ENCODE data around the gene MIB1. TPM values are rescaled to one million over a fixed set of nuclear protein-coding genes. Genes with fewer than 3 reads are reported as not detected.

Gene MIB1
- total and polyA plus RNA-seq, 10 of the 15 experiments (the other 5 are each of a cell fraction or from before 2014, with no cell fraction given) = 2.3 to 27.5 (median 10.4) TPM

DNA sequence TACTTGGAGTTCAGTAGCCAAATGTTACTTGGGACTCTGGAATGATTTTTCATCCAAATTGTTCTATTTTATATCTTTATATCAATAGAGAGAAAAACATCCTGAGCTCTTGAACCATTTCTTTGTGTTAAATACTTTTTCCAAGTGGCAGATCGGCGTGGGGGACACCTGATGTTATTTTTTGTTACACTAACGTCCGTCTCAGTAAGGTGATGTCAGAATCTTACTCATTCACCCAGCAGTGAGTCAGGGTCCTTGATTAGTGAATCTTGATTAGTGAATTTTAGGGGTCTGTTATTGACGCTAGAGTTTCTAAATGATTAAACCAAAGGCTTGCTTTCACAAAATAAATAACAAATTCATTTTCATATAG, 1.7 kb downstream of the MIB1 start:
- peak overlapping the region; percentile 96 for H3K4me3 ChIP-seq
- intact Hi-C loops (cut with micrococcal nuclease; ENCODE audit: unreplicated experiment) (loop anchor here (2.0 to 10.0 kb wide), 4 partner anchors 58 to 638 kb away; partner anchors contain the start of gene SNRPD1), in situ Hi-C loops (cut with MboI) (no loop called here)
- TF ChIP-seq JUNB (IDR thresholded peaks at IDR 0.05) (peak; percentile 36; the same call in 1 of the 2 replicates), CREB1 (IDR thresholded peaks at IDR 0.05; ENCODE audit: low read depth) (no peak)
- 82% methylated on average over 5 of the region's 5 CpGs for WGBS (ENCODE audit: insufficient coverage, insufficient replicate concordance, low lambda C conversion rate, missing lambda C conversion rate)
- peaks cover 55% of the 10 kb centered on the region for H3K79me2 ChIP-seq (ENCODE audit: control insufficient read depth, insufficient read depth, low read length)
- no peaks in the 10 kb centered on the region for H4K20me1 ChIP-seq (ENCODE audit: control insufficient read depth, insufficient read depth)
- ChIA-PET SMC1A (ENCODE audit: uncharacterized antibody, unreplicated experiment) (interaction anchor here (0.7 to 2.0 kb wide), 15 partner anchors 10 to 142 kb away, joined by 3 to 9 read pairs (median 4); partner anchors contain the start of genes ESCO1 and SNRPD1), RAD21 (ENCODE audit: unreplicated experiment) (interaction anchor here (0.7 to 1.6 kb wide), 8 partner anchors 37 to 142 kb away, joined by 3 to 6 read pairs (median 4); partner anchors contain the start of genes ABHD3 and ESCO1), POLR2A (interaction anchor here (0.7 to 2.1 kb wide), 7 partner anchors 9 to 50 kb away, joined by 3 to 6 read pairs (median 4); partner anchors contain the start of gene ABHD3), CTCF (interaction anchor here (0.7 to 1.9 kb wide), 6 partner anchors 10 to 145 kb away, joined by 3 to 5 read pairs (median 4); partner anchors contain the start of genes ESCO1 and SNRPD1)
- H3K4me1 ChIP-seq (ENCODE audit: control insufficient read depth, insufficient read depth, low read length) = no peaks in the 10 kb centered on the region
- peak overlapping the region; percentile 94 for H3K9ac ChIP-seq (ENCODE audit: control insufficient read depth, insufficient read depth, low read length)
- peak overlapping the region; percentile 90 for H3K4me2 ChIP-seq (ENCODE audit: control insufficient read depth, insufficient read depth)
- peak overlapping the region; percentile 91 for H3K27ac ChIP-seq (ENCODE audit: control insufficient read depth, insufficient read depth)
- no TSS peak for BruUV-seq (replicated peaks)
- ATAC-seq = no peak
- no peaks in the 10 kb centered on the region for H3K27me3 ChIP-seq (replicated peaks in 1 of 2; ENCODE audit: control insufficient read depth in 2 of 2, insufficient read depth in 2 of 2, low read length in 1 of 2)
- no peaks in the 10 kb centered on the region for H3K36me3 ChIP-seq (ENCODE audit: control insufficient read depth in 2 of 2, insufficient read depth in 2 of 2, low read length in 1 of 2)
- FAIRE-seq = no peak
- no peaks in the 10 kb centered on the region for H3K9me3 ChIP-seq (replicated peaks; ENCODE audit: control insufficient read depth, insufficient read depth, low read length)
- no peak overlapping the region for H2AFZ ChIP-seq (ENCODE audit: control insufficient read depth, low read depth, low read length)
- DNase-seq (ENCODE audit: low read depth, low spot score) = no peak

DNA sequence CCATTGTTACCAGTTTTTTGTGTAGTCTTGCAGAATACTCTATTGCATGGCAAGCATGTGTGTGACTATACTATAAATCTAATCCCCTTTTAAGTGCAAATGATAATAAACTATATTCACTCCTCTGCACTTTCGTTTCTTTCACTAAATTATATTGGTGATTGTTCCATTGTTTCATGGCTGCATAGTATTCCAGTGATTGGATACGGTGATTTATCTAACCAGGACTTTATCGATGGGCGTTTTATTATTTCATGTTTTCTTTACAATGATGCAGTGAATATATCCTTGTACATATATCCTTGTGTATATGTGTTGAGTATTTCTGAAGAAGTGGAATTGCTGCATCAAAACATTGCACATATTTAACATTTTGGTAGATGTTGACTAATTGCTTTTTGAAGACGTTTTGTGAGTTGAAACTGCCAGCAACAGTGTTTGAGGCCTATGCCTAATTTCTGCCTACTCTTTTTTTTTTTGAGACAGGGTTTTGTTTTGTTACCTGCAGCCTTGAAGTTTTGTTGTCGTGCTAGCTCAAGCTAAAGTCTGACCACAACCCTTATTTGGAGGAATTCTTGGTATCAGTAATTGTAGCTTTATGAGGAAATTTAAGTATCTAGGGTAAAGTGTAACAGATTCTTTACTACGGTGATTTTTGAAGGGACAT, 2.7 kb downstream of the MIB1 start:
- Histone ChIP-seq H3K27me3 (replicated peaks in 1 of 2; ENCODE audit: control insufficient read depth in 2 of 2, insufficient read depth in 2 of 2, low read length in 1 of 2) (no peaks in the 10 kb centered on the region), H3K79me2 (ENCODE audit: control insufficient read depth, insufficient read depth, low read length) (peaks cover 61% of the 10 kb centered on the region), H3K4me2 (ENCODE audit: control insufficient read depth, insufficient read depth) (peak overlapping the region; percentile 90), H3K9ac (ENCODE audit: control insufficient read depth, insufficient read depth, low read length) (0 out of 2 replicates have a peak overlapping the region, but pooled peaks have one; percentile 9), H3K27ac (ENCODE audit: control insufficient read depth, insufficient read depth) (no peak overlapping the region; the same call in 1 of the 2 replicates), H4K20me1 (ENCODE audit: control insufficient read depth, insufficient read depth) (no peaks in the 10 kb centered on the region), H3K4me1 (ENCODE audit: control insufficient read depth, insufficient read depth, low read length) (0 out of 2 replicates have a peak, but pooled peaks cover under 1% of the 10 kb centered on the region), H3K36me3 (ENCODE audit: control insufficient read depth in 2 of 2, insufficient read depth in 2 of 2, low read length in 1 of 2) (no peaks in the 10 kb centered on the region), H3K9me3 (replicated peaks; ENCODE audit: control insufficient read depth, insufficient read depth, low read length) (no peaks in the 10 kb centered on the region), H3K4me3 (peak overlapping the region; percentile 96), H2AFZ (ENCODE audit: control insufficient read depth, low read depth, low read length) (no peak overlapping the region)
- ATAC-seq (no peak), DNase-seq (ENCODE audit: low read depth, low spot score) (no peak), FAIRE-seq (no peak)
- in situ Hi-C loops (cut with MboI) = no loop called here
- no TSS peak for BruUV-seq (replicated peaks)
- intact Hi-C loops (cut with micrococcal nuclease; ENCODE audit: unreplicated experiment) = loop anchor here (2.0 to 10.0 kb wide), 4 partner anchors 58 to 638 kb away; partner anchors contain the start of gene SNRPD1
- 80% methylated on average over 7 of the region's 7 CpGs for WGBS (ENCODE audit: insufficient coverage, insufficient replicate concordance, low lambda C conversion rate, missing lambda C conversion rate)
- ChIA-PET SMC1A (ENCODE audit: uncharacterized antibody, unreplicated experiment) (interaction anchor here (0.7 to 2.0 kb wide), 14 partner anchors 9 to 133 kb away, joined by 3 to 9 read pairs (median 4); partner anchors contain the start of gene SNRPD1), POLR2A (interaction anchor here (0.7 to 2.1 kb wide), 6 partner anchors 8 to 138 kb away, joined by 3 to 6 read pairs (median 4); partner anchors contain the start of gene ABHD3), CTCF (interaction anchor here (0.8 to 1.9 kb wide), 4 partner anchors 11 to 146 kb away, joined by 3 to 5 read pairs (median 4); no protein-coding TSS in a partner anchor), RAD21 (ENCODE audit: unreplicated experiment) (interaction anchor here (0.9 to 1.6 kb wide), 5 partner anchors 36 to 143 kb away, joined by 3 to 6 read pairs (median 4); partner anchors contain the start of genes ABHD3 and ESCO1)
- TF ChIP-seq ZNF217 (IDR thresholded peaks at IDR 0.05) (peak; percentile 83), CBFB (IDR thresholded peaks at IDR 0.05; ENCODE audit: low read depth) (no peak), IKZF1 (conservative IDR thresholded peaks at IDR 0.05) (no peak), ZNF384 (IDR thresholded peaks at IDR 0.05; ENCODE audit: borderline replicate concordance, low read depth, low read length) (peak; percentile 68)
- TF ChIP-seq, protein P1, sequence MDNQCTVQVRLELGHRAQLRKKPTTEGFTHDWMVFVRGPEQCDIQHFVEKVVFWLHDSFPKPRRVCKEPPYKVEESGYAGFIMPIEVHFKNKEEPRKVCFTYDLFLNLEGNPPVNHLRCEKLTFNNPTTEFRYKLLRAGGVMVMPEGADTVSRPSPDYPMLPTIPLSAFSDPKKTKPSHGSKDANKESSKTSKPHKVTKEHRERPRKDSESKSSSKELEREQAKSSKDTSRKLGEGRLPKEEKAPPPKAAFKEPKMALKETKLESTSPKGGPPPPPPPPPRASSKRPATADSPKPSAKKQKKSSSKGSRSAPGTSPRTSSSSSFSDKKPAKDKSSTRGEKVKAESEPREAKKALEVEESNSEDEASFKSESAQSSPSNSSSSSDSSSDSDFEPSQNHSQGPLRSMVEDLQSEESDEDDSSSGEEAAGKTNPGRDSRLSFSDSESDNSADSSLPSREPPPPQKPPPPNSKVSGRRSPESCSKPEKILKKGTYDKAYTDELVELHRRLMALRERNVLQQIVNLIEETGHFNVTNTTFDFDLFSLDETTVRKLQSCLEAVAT (IDR thresholded peaks at IDR 0.05) = peak; percentile 99
- TF ChIP-seq, protein P2, sequence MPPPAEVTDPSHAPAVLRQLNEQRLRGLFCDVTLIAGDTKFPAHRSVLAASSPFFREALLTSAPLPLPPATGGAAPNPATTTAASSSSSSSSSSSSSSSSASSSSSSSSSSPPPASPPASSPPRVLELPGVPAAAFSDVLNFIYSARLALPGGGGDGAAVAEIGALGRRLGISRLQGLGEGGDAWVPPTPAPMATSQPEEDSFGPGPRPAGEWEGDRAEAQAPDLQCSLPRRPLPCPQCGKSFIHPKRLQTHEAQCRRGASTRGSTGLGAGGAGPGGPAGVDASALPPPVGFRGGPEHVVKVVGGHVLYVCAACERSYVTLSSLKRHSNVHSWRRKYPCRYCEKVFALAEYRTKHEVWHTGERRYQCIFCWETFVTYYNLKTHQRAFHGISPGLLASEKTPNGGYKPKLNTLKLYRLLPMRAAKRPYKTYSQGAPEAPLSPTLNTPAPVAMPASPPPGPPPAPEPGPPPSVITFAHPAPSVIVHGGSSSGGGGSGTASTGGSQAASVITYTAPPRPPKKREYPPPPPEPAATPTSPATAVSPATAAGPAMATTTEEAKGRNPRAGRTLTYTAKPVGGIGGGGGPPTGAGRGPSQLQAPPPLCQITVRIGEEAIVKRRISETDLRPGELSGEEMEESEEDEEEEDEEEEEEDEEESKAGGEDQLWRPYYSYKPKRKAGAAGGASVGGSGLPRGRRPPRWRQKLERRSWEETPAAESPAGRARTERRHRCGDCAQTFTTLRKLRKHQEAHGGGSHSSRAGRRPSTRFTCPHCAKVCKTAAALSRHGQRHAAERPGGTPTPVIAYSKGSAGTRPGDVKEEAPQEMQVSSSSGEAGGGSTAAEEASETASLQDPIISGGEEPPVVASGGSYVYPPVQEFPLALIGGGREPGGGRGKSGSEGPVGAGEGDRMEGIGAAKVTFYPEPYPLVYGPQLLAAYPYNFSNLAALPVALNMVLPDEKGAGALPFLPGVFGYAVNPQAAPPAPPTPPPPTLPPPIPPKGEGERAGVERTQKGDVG (CRISPR knock-in tag; IDR thresholded peaks at IDR 0.05) = no peak
